OCI-LY3 (cell line): ENCODE measurements around the gene UBE2QL1.

Source experiments
- H2AFZ ChIP-seq: fragments of 200-600, 300-600 bp; shearing (Covaris generic); 2 replicates; pipeline ENCODE4 v1.6.0; 2014; ENCODE audit warnings: antibody characterized with exemption, low read depth, low read length
- H3K27ac ChIP-seq: fragments of 200-600, 300-600 bp; sonication (generic); 2 replicates; pipeline ENCODE4 v1.5.1; 2014; ENCODE audit warnings: mild to moderate bottlenecking, low read length, moderate library complexity, mixed read lengths
- H3K27me3 ChIP-seq: fragments of 200-600, 300-600 bp; sonication (generic); 2 replicates; pipeline ENCODE4 v1.6.1; 2014; ENCODE audit warnings: low read depth, low read length, mixed read lengths
- H3K36me3 ChIP-seq: fragments of 200-600, 300-600 bp; sonication (generic); replicated peaks from 2 replicates; pipeline ENCODE3; 2014; ENCODE audit warnings: low read depth, low read length, mixed read lengths
- H3K4me1 ChIP-seq: fragments of 300-600, 200-600 bp; sonication (generic); 2 replicates; pipeline ENCODE4 v1.6.1; 2014; ENCODE audit warnings: low read length, mixed read lengths
- H3K4me2 ChIP-seq: fragments of 200-600, 300-600 bp; sonication (generic); 2 replicates; pipeline ENCODE4 v1.6.1; 2014; ENCODE audit warnings: low read length, mixed read lengths
- H3K4me3 ChIP-seq: fragments of 300-600, 200-600 bp; sonication (generic); 2 replicates; pipeline ENCODE4 v1.5.1; 2014; ENCODE audit warnings: antibody characterized with exemption, mild to moderate bottlenecking, low read length, moderate library complexity
- H3K79me2 ChIP-seq: fragments of 300-600, 200-600 bp; shearing (Covaris generic); 2 replicates; pipeline ENCODE4 v1.6.1; 2014; ENCODE audit warnings: mild to moderate bottlenecking, low read length, mixed read lengths
- H3K9ac ChIP-seq: fragments of 300-600, 200-600 bp; shearing (Covaris generic); 2 replicates; pipeline ENCODE4 v1.6.0; 2014; ENCODE audit warnings: mild to moderate bottlenecking, low read length, moderate library complexity
- H3K9me3 ChIP-seq: fragments of 200-600, 300-600 bp; shearing (Covaris generic); 2 replicates; pipeline ENCODE4 v1.6.1; 2014; ENCODE audit warnings: low read length, mixed read lengths; ENCODE audit not compliant: insufficient read depth
- H4K20me1 ChIP-seq: fragments of 200-600, 300-600 bp; sonication (generic); 2 replicates; pipeline ENCODE4 v1.6.1; 2016; ENCODE audit warnings: low read length, mixed read lengths; ENCODE audit not compliant: insufficient read depth
- CTCF ChIP-seq: fragments of 200-600, 300-600 bp; sonication (generic); IDR thresholded peaks from 2 replicates; pipeline ENCODE4 v1.5.1; 2014; ENCODE audit warnings: antibody characterized with exemption, low read length, low read depth
- EZH2phosphoT487 ChIP-seq: fragments of 200-600 bp; shearing (Covaris generic); IDR thresholded peaks from 2 replicates; pipeline ENCODE4 v1.6.1; 2018; ENCODE audit warnings: antibody characterized with exemption, mixed run types, low read depth

Gene UBE2QL1

GRCh38 chr5:6497262-6497661 is 48.6 kb downstream of the UBE2QL1 start:
- H4K20me1 ChIP-seq, result no peaks in the 10 kb centered on the region
- H3K27ac ChIP-seq, result no peak overlapping the region
- no peak overlapping the region for H3K9ac ChIP-seq
- peaks cover 30% of the 10 kb centered on the region; the same call in 1 of the 2 replicates for H3K27me3 ChIP-seq
- no peaks in the 10 kb centered on the region for H3K79me2 ChIP-seq
- H3K4me1 ChIP-seq, result peaks cover 38% of the 10 kb centered on the region
- TF ChIP-seq EZH2phosphoT487 (no peak), CTCF (no peak)
- H2AFZ ChIP-seq, result no peak overlapping the region
- no peak overlapping the region for H3K4me2 ChIP-seq
- no peak overlapping the region for H3K4me3 ChIP-seq
- no peaks in the 10 kb centered on the region for H3K36me3 ChIP-seq
- no peaks in the 10 kb centered on the region for H3K9me3 ChIP-seq

GRCh38 chr5:6498968-6499367 is 50.3 kb downstream of the UBE2QL1 start:
- Histone ChIP-seq H3K27me3 (peaks cover 25% of the 10 kb centered on the region; the same call in 1 of the 2 replicates), H3K27ac (no peak overlapping the region)

GRCh38 chr5:6501701-6502100 is 53.0 kb downstream of the UBE2QL1 start:
- no peak overlapping the region for H3K27ac ChIP-seq
- no peak overlapping the region for H3K4me2 ChIP-seq
- no peak for TF ChIP-seq EZH2phosphoT487
- TF ChIP-seq CTCF, result 0 out of 2 replicates have a peak, but pooled peaks have one; percentile 7
- peaks cover 7% of the 10 kb centered on the region; the same call in 1 of the 2 replicates for H3K27me3 ChIP-seq
- no peak overlapping the region for H2AFZ ChIP-seq
- no peaks in the 10 kb centered on the region for H4K20me1 ChIP-seq
- no peak overlapping the region for H3K9ac ChIP-seq
- no peaks in the 10 kb centered on the region for H3K79me2 ChIP-seq
- no peaks in the 10 kb centered on the region for H3K9me3 ChIP-seq
- no peaks in the 10 kb centered on the region for H3K36me3 ChIP-seq
- H3K4me1 ChIP-seq, result peaks cover 3% of the 10 kb centered on the region
- H3K4me3 ChIP-seq, result no peak overlapping the region

More at GRCh38 chr5:6498968-6499367, 50.3 kb downstream of the UBE2QL1 start:
- H4K20me1 ChIP-seq, result no peaks in the 10 kb centered on the region
- H3K9ac ChIP-seq, result no peak overlapping the region
- H3K4me3 ChIP-seq, result no peak overlapping the region
- H3K4me1 ChIP-seq, result peaks cover 21% of the 10 kb centered on the region
- no peak overlapping the region for H2AFZ ChIP-seq
- no peaks in the 10 kb centered on the region for H3K79me2 ChIP-seq
- H3K9me3 ChIP-seq, result no peaks in the 10 kb centered on the region
- no peaks in the 10 kb centered on the region for H3K36me3 ChIP-seq
- no peak for TF ChIP-seq CTCF
- TF ChIP-seq EZH2phosphoT487, result no peak
- H3K4me2 ChIP-seq, result no peak overlapping the region

GRCh38 chr5:6502421-6502820 is 53.8 kb downstream of the UBE2QL1 start:
- Histone ChIP-seq H3K9ac (no peak overlapping the region), H3K36me3 (no peaks in the 10 kb centered on the region), H3K4me1 (no peaks in the 10 kb centered on the region), H3K79me2 (no peaks in the 10 kb centered on the region), H3K27ac (no peak overlapping the region), H3K4me2 (no peak overlapping the region), H3K4me3 (no peak overlapping the region), H4K20me1 (no peaks in the 10 kb centered on the region), H3K27me3 (no peaks in the 10 kb centered on the region; the same call in 1 of the 2 replicates), H3K9me3 (no peaks in the 10 kb centered on the region), H2AFZ (no peak overlapping the region)
- TF ChIP-seq EZH2phosphoT487 (no peak), CTCF (no peak)
